ENCODE measurements around the gene AMBP. TPM values are rescaled to one million over a fixed set of nuclear protein-coding genes. Genes with fewer than 3 reads are reported as not detected.
A peak's percentile ranks its signal among the peaks of the same experiment; 100 is the strongest.

The AMBP gene
- total and polyA plus RNA-seq, 2 of the 13 experiments (the other 11 are each of a cell fraction or from before 2014, with no cell fraction given) = 1,510 to 2,580 TPM

GRCh38 chr9:114033397-114034103 lies 44.5 kb downstream of the AMBP start:
- H3K4me1 ChIP-seq (ENCODE audit: insufficient read depth, low read length) = no peaks in the 10 kb centered on the region
- no peak overlapping the region for H2AFZ ChIP-seq (ENCODE audit: low read length)
- ChIA-PET POLR2A (no interaction called here), CTCF (ENCODE audit: low intra/inter-chr PET ratio, low total read pairs) (interaction anchor here (1.0 to 1.2 kb wide), 2 partner anchors 226 to 295 kb away, joined by 3 to 5 read pairs; no protein-coding TSS in a partner anchor)
- 41% methylated on average over 7 of the region's 12 CpGs for WGBS (ENCODE audit: low lambda C conversion rate)
- no peak overlapping the region for H3K4me2 ChIP-seq (ENCODE audit: low read depth, low read length)
- in situ Hi-C loops (cut with HindIII; ENCODE audit: extremely low pct_ligation_motif_present, low pct_unique_long_range_greater_than_20kb) (loop anchor here (25.0 kb wide), 1 partner anchor 296 kb away; no protein-coding TSS in a partner anchor), intact Hi-C loops (cut with micrococcal nuclease; ENCODE audit: unreplicated experiment) (no loop called here)
- no peaks in the 10 kb centered on the region for H4K20me1 ChIP-seq (ENCODE audit: insufficient read depth, low read length)
- H3K9ac ChIP-seq (ENCODE audit: insufficient read depth, low read depth, low read length) = no peak overlapping the region
- ATAC-seq = peak; percentile 81
- no peak overlapping the region for H3K4me3 ChIP-seq (replicated peaks in 1 of 3; ENCODE audit: insufficient read depth in 1 of 3, low read depth in 2 of 3, low read length in 3 of 3)
- peak; percentile 13 for DNase-seq (ENCODE audit: low spot score)
- peaks cover 1 to 38% of the 10 kb centered on the region in 2 experiments; a peak in 4 of 5 replicates for H3K27me3 ChIP-seq (ENCODE audit: control insufficient read depth in 1 of 2, insufficient read depth in 2 of 2, low read length in 2 of 2)
- TF ChIP-seq ZNF350 (CRISPR knock-in tag; IDR thresholded peaks at IDR 0.05; ENCODE audit: borderline replicate concordance, low read depth) = no peak
- no peak for TF ChIP-seq SRF (IDR thresholded peaks at IDR 0.05; ENCODE audit: low read depth, low read length)
- TF ChIP-seq NR1H2 (CRISPR knock-in tag; IDR thresholded peaks at IDR 0.05; ENCODE audit: borderline replicate concordance, low read depth) = no peak
- TF ChIP-seq PRPF4 (IDR thresholded peaks at IDR 0.05; ENCODE audit: low read depth, low read length, poor library complexity, severe bottlenecking) = no peak
- TF ChIP-seq RAD21 (CRISPR knock-in tag; IDR thresholded peaks at IDR 0.05) = peak; percentile 54
- peak; percentile 80 for TF ChIP-seq CTCF (CRISPR knock-in tag; IDR thresholded peaks at IDR 0.05)
- peak; percentile 80 for TF ChIP-seq STAG1 (CRISPR knock-in tag; IDR thresholded peaks at IDR 0.05)
- TF ChIP-seq, protein P1, sequence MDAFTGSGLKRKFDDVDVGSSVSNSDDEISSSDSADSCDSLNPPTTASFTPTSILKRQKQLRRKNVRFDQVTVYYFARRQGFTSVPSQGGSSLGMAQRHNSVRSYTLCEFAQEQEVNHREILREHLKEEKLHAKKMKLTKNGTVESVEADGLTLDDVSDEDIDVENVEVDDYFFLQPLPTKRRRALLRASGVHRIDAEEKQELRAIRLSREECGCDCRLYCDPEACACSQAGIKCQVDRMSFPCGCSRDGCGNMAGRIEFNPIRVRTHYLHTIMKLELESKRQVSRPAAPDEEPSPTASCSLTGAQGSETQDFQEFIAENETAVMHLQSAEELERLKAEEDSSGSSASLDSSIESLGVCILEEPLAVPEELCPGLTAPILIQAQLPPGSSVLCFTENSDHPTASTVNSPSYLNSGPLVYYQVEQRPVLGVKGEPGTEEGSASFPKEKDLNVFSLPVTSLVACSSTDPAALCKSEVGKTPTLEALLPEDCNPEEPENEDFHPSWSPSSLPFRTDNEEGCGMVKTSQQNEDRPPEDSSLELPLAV (CRISPR knock-in tag; conservative IDR thresholded peaks at IDR 0.05; ENCODE audit: low read depth) = no peak
- TF ChIP-seq ZNF687 (CRISPR knock-in tag; IDR thresholded peaks at IDR 0.05) = peak; percentile 27
- no TSS peak for BruUV-seq (replicated peaks)
- no peaks in the 10 kb centered on the region for H3K36me3 ChIP-seq (replicated peaks in 1 of 2; ENCODE audit: control insufficient read depth in 1 of 2, insufficient read depth in 2 of 2, low read length in 2 of 2)
- H3K9me3 ChIP-seq (ENCODE audit: low read length) = no peaks in the 10 kb centered on the region
- no peak for FAIRE-seq
- no peak overlapping the region for H3K27ac ChIP-seq (ENCODE audit: extremely low read length, insufficient read depth, low read length)
- H3K79me2 ChIP-seq (ENCODE audit: insufficient read depth, low read length) = no peaks in the 10 kb centered on the region
